Naive thymus-derived CD4-positive, alpha-beta T cell (primary cell): ENCODE measurements around the gene DENND4C. TPM values are rescaled to one million over a fixed set of nuclear protein-coding genes. Genes with fewer than 3 reads are reported as not detected.
A peak's percentile ranks its signal among the peaks of the same experiment; 100 is the strongest.
"Not testable (repeated sequence)": the region's sequence is repeated elsewhere in the genome, so short reads cannot be mapped to it uniquely, and the experiment has no call there.

Source experiments
- ATAC-seq: fragments of 150-1000 bp; cut with Tn5 transposase; 2 replicates; pipeline ENCODE4 v1.10.0; 2021; ENCODE audit warnings: mild to moderate bottlenecking, moderate library complexity
- CTCF ChIA-PET: fragments of 350-600 bp; sonication (Branson Sonifier 250); formaldehyde crosslinking; loops from one replicate; lab custom pipeline; 2021; ENCODE audit warnings: antibody characterized with exemption; lab: Charles Lee
- POLR2A ChIA-PET: fragments of 350-600 bp; sonication (Branson Sonifier 250); formaldehyde crosslinking; loops from one replicate; lab custom pipeline; 2021; ENCODE audit warnings: antibody characterized with exemption, inconsistent platforms; lab: Charles Lee
- DNase-seq, 9 donors: peaks; one replicate each; pipeline versions ENCODE4 v3.0.0 to v3.0.0-alpha.2; 2020 to 2022; ENCODE audit warnings: mixed read lengths in 1 of 9
- H3K27ac ChIP-seq: one replicate; pipeline ENCODE4 v1.7.0; 2013; ENCODE audit warnings: mild to moderate bottlenecking, low read depth, low read length, moderate library complexity
- H3K27me3 ChIP-seq, 2 donors: one replicate each; pipeline ENCODE4 v1.7.0; 2013; ENCODE audit warnings: low read length in 2 of 2, mild to moderate bottlenecking in 2 of 2, moderate library complexity in 2 of 2; ENCODE audit not compliant: control insufficient read depth in 2 of 2, insufficient read depth in 2 of 2
- H3K36me3 ChIP-seq, 3 experiments: 1 replicate in 2 of 3; 2 replicates in 1 of 3; pipeline ENCODE4 v1.7.0; 2013; ENCODE audit warnings: low read length in 3 of 3, mild to moderate bottlenecking in 3 of 3, moderate library complexity in 1 of 3; ENCODE audit not compliant: insufficient read depth in 3 of 3, control insufficient read depth in 2 of 3
- H3K4me1 ChIP-seq, 2 donors: one replicate each; pipeline ENCODE4 v1.7.0; 2013; ENCODE audit warnings: low read length in 2 of 2, mild to moderate bottlenecking in 2 of 2, moderate library complexity in 1 of 2; ENCODE audit not compliant: control insufficient read depth in 2 of 2, insufficient read depth in 2 of 2
- H3K4me3 ChIP-seq: 2 replicates; pipeline ENCODE4 v1.7.0; 2013; ENCODE audit warnings: mild to moderate bottlenecking, low read length
- H3K9me3 ChIP-seq, 3 experiments: 1 replicate in 2 of 3; 2 replicates in 1 of 3; pipeline ENCODE4 v1.7.0; 2013; ENCODE audit warnings: low read length in 3 of 3; ENCODE audit not compliant: control insufficient read depth in 2 of 3
- H3K27ac Mint-ChIP-seq, 9 donors: one replicate each; pipeline ENCODE4 v1.8.0; 2020 to 2022; ENCODE audit warnings: mixed read lengths in 9 of 9, mild to moderate bottlenecking in 8 of 9, moderate library complexity in 5 of 9, inconsistent platforms in 2 of 9
- H3K27me3 Mint-ChIP-seq, 5 donors: one replicate each; pipeline ENCODE4 v1.8.0; 2021 to 2022; ENCODE audit warnings: mixed read lengths in 5 of 5, mild to moderate bottlenecking in 1 of 5
- H3K36me3 Mint-ChIP-seq, 5 donors: one replicate each; pipeline ENCODE4 v1.8.0; 2020 to 2022; ENCODE audit warnings: mixed read lengths in 5 of 5, mild to moderate bottlenecking in 3 of 5, inconsistent platforms in 1 of 5
- H3K4me1 Mint-ChIP-seq, 7 donors: one replicate each; pipeline ENCODE4 v1.8.0; 2020 to 2022; ENCODE audit warnings: mixed read lengths in 7 of 7, mild to moderate bottlenecking in 3 of 7, inconsistent platforms in 1 of 7
- H3K4me3 Mint-ChIP-seq, 10 donors: one replicate each; pipeline ENCODE4 v1.8.0; 2020 to 2022; ENCODE audit warnings: mild to moderate bottlenecking in 10 of 10, mixed read lengths in 10 of 10, moderate library complexity in 6 of 10, inconsistent platforms in 2 of 10
- H3K9me3 Mint-ChIP-seq, 11 donors: one replicate each; pipeline ENCODE4 v1.8.0; 2020 to 2022; ENCODE audit warnings: mixed read lengths in 11 of 11, mild to moderate bottlenecking in 4 of 11, inconsistent platforms in 1 of 11, moderate library complexity in 1 of 11
- intact Hi-C, 2 donors: fragments of 100-400 bp; cut with micrococcal nuclease; formaldehyde crosslinking; loops; one replicate each; pipeline ENCODE4 v1.15.1; 2023
- polyA plus RNA-seq, 2 donors: library from polyadenylated mRNA; unstranded; fragments of 300-500 nt; fragmentation: Illumina TruSeq; gene quantifications; one replicate each; pipeline ENCODE4 v1.2.3, GENCODE V29; 2021
- total RNA-seq, 6 experiments: library from RNA in 5 of 6; stranded (reverse) in 5 of 6; gene quantifications; 1 replicate in 5 of 6; 2 replicates in 1 of 6; pipeline ENCODE4 v1.2.3 and lab custom pipeline; 2021 to 2026

DENND4C gene
- total and polyA plus RNA-seq, 7 experiments from 2014 or later = 34.7 to 77.5 (median 46.9) TPM

DNA sequence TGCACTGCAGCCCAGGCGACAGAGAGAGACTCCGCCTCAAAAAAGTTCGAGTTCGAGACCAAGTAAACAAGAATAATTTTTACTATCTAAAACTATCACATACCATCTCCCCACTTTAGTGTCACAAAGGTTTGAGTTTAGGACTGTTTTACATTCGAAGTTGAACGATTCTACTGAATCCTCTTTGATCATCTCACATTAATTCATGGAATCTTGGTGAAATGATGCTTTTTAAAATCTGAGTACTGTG, 150.3 kb downstream of the DENND4C start:
- no peak for ATAC-seq
- Mint-ChIP-seq H3K9me3 (peaks cover 0 to 8% (median 0%) of the 10 kb centered on the region in 11 donors), H3K27me3 (no peaks in the 10 kb centered on the region), H3K27ac (peak overlapping the region; percentile 97 to 100 (median 99)), H3K4me3 (peak overlapping the region; percentile 92 to 99 (median 98)), H3K4me1 (peaks cover 29 to 49% (median 41%) of the 10 kb centered on the region in 7 donors), H3K36me3 (peaks cover 7 to 44% (median 24%) of the 10 kb centered on the region in 5 donors)
- H3K27ac ChIP-seq = peak overlapping the region; percentile 84
- peak overlapping the region; percentile 89 for H3K4me3 ChIP-seq
- no peaks in the 10 kb centered on the region for H3K9me3 ChIP-seq
- H3K27me3 ChIP-seq = no peaks in the 10 kb centered on the region
- no peak for DNase-seq
- CTCF ChIA-PET = no interaction called here
- intact Hi-C loops = loop anchor here (1.0 to 2.0 kb wide), 10 partner anchors 28 to 1955 kb away; partner anchors contain the start of genes DENND4C (in 2 of the 2), HAUS6 (in 2 of the 2), PLIN2 (in 2 of the 2) and RRAGA (in 2 of the 2)
- POLR2A ChIA-PET = interaction anchor here (0.8 to 2.3 kb wide), 13 partner anchors 11 to 332 kb away, joined by 3 to 21 read pairs (median 5); partner anchors contain the start of genes ACER2, DENND4C and RRAGA
- peaks cover 15 to 31% (median 19%) of the 10 kb centered on the region in 3 experiments for H3K36me3 ChIP-seq
- H3K4me1 ChIP-seq = peaks cover 13 to 24% of the 10 kb centered on the region in 2 donors

DNA sequence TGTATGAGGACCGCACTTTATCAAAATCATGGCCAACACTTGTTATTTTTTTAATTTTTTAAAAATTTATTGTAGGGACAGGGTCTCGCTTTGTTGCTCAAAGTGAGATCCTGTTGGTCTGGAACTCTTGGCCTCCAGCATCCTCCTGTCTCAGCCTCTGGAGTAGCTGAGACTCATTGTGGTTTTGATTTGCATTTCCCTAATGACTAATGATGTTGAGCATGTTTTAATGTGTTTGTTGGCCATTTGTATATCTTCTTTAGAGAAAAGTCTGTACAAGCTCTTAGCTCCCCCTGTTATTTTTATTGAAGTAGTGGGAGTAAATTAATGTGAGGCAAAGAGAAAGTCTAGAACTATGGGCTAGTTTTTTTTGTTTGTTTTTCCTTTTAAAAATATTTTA, 151.2 kb downstream of the DENND4C start:
- DNase-seq (no peak), ATAC-seq (no peak)
- no peak overlapping the region for H3K27ac ChIP-seq
- H3K4me3 ChIP-seq = no peak overlapping the region
- no peaks in the 10 kb centered on the region for H3K9me3 ChIP-seq
- H3K36me3 ChIP-seq = peaks cover 13 to 23% (median 16%) of the 10 kb centered on the region in 3 experiments
- Mint-ChIP-seq H3K4me3 (peak overlapping the region in 3 of 10 donors; percentile 20 to 92 (median 48)), H3K36me3 (peaks cover 0 to 41% (median 20%) of the 10 kb centered on the region in 5 donors), H3K27ac (peak overlapping the region in 5 of 9 donors; percentile 41 to 100 (median 98)), H3K9me3 (peaks cover 0 to 8% (median 0%) of the 10 kb centered on the region in 11 donors), H3K4me1 (peaks cover 26 to 44% (median 39%) of the 10 kb centered on the region in 7 donors), H3K27me3 (no peaks in the 10 kb centered on the region)
- intact Hi-C loops = loop anchor here in 1 of 2 donors (2.0 kb wide), 1 partner anchor 83 kb away; no protein-coding TSS in a partner anchor
- ChIA-PET CTCF (no interaction called here), POLR2A (interaction anchor here (0.9 kb wide), 1 partner anchor 17 kb away, joined by 3 read pairs; no protein-coding TSS in a partner anchor)
- H3K27me3 ChIP-seq = no peaks in the 10 kb centered on the region
- H3K4me1 ChIP-seq = peaks cover 13 to 24% of the 10 kb centered on the region in 2 donors

DNA sequence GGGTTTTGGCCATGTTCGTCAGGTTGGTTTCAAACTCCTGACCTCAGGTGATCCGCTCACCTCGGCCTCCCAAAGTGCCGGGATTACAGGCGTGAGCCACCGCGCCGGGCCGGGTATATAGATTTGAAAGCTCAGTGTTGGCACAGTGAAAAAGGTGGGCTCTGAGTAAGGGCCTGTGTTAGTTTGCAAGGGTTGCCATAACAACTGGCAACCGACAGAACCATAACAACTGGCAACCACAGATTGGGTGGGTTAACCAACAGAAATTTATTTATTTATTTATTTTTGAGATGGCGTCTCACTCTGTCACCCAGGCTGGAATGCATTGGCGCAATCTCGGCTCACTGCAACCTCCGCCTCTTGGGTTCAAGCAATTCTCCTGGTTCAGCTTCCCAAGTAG, 154.7 kb downstream of the DENND4C start:
- H3K9me3 ChIP-seq, H3K9me3 Mint-ChIP-seq, H3K27ac ChIP-seq, ATAC-seq, H3K27me3 ChIP-seq, H3K36me3 ChIP-seq, H3K36me3 Mint-ChIP-seq, H3K4me3 Mint-ChIP-seq, CTCF ChIA-PET, H3K4me1 ChIP-seq, DNase-seq, H3K27ac Mint-ChIP-seq, intact Hi-C loops, H3K4me3 ChIP-seq: not testable (repeated sequence)
- POLR2A ChIA-PET = interaction anchor here (0.7 kb wide), 1 partner anchor 1685 kb away, joined by 3 read pairs; no protein-coding TSS in a partner anchor
- Mint-ChIP-seq H3K4me1 (peaks cover 1 to 14% (median 11%) of the 10 kb centered on the region in 7 donors), H3K27me3 (peaks cover 10 to 18% (median 15%) of the 10 kb centered on the region in 5 donors)

DNA sequence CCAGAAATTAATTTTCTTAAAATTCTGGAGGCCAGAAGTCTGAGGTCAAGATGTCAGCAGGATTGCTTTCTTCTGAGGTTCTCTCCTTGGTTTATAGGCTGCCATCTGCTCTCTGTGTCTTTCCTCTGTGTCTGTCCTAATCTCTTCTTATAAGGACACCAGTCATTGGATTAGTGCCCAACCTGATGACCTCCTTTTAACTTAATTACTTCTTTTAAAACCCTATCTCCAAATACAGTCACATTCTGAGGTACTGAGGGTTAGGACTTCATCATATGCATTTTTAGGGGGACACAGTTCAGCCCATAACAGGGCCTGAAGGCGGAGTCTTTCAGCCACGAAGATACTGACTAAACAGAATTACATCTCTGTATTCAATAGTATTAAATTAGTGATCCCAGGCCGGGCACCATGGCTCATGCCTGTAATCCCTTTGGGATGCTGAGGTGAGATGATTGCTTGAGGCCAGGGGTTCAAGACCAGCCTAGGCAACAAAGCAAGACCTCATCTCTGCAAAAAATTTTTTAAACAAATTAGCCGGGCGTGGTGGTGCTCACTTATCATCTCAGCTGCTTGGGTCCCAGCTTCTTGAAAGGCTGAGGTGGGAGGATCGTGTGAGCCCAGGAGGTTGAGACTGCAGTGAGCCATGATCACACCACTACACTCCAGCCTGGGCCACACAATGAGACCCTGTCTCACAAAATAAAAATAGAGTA, 155.5 kb downstream of the DENND4C start:
- no peaks in the 10 kb centered on the region for H3K27me3 ChIP-seq
- ChIA-PET POLR2A (no interaction called here), CTCF (interaction anchor here (0.8 kb wide), 1 partner anchor 140 kb away, joined by 5 read pairs; no protein-coding TSS in a partner anchor)
- H3K36me3 ChIP-seq = no peaks in the 10 kb centered on the region
- intact Hi-C loops = no loop called here
- Mint-ChIP-seq H3K9me3 (peaks cover 0 to 5% (median 0%) of the 10 kb centered on the region in 11 donors), H3K27ac (no peak overlapping the region), H3K36me3 (peaks cover 0 to 5% (median 0%) of the 10 kb centered on the region in 5 donors), H3K4me1 (peaks cover 1 to 9% (median 5%) of the 10 kb centered on the region in 7 donors), H3K27me3 (peaks cover 10 to 19% (median 19%) of the 10 kb centered on the region in 5 donors), H3K4me3 (no peak overlapping the region)
- DNase-seq (no peak), ATAC-seq (no peak)
- no peak overlapping the region for H3K27ac ChIP-seq
- peaks cover 0 to 2% of the 10 kb centered on the region in 2 donors for H3K4me1 ChIP-seq
- no peak overlapping the region for H3K4me3 ChIP-seq
- H3K9me3 ChIP-seq = no peaks in the 10 kb centered on the region

DNA sequence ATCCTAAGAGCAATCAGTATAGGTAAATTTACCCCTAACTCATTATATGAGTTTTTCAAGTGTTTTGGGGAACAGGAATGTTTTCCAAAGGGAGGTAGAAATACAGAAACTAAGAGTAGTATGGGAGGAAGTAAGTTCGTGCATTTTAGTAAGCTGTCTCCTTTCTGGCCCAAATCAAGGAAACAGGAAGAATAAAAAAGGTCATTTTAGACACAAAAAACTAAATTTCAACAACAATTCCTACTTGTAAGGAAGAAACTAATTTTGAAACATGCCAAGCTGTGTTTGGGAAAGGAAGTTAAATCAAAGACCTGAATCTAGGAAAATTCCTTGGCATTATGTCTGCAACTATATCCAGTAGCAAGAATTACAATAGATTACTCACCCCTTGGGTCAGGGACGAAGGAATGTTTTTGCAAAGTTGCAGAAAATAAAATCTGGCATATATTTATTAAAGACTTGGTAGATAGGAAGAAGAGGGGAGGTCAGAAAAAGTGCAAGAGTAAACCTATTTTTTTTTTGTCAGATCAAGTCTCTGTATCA, 156.1 kb downstream of the DENND4C start:
- Mint-ChIP-seq H3K27me3 (peaks cover 10 to 22% (median 19%) of the 10 kb centered on the region in 5 donors), H3K4me1 (peaks cover 0 to 5% (median 0%) of the 10 kb centered on the region in 7 donors)
- intact Hi-C loops = no loop called here

DNA sequence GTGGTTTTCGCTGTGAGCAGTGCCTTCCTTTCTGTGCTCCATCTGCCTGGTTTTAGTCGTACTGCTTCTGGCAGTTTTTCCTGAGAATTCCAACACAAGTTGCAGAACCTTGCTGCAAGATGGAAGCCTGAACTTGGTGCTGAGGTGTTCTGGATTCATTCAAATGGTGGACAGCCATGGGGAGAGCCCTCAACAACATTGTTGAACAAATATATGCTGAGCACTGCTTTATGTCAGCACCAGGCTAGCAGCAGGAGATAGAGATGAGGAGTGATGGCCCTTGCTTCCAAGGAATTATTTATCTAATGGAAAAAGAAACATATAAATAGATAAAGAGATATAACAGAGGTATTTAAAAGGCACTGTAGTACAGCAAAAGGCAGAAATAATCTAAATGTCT, 156.8 kb downstream of the DENND4C start:
- H3K27me3 Mint-ChIP-seq = peaks cover 10 to 22% (median 19%) of the 10 kb centered on the region in 5 donors
- no peak overlapping the region for H3K4me3 Mint-ChIP-seq
- POLR2A ChIA-PET = no interaction called here
- H3K36me3 Mint-ChIP-seq = peaks cover 0 to 3% (median 0%) of the 10 kb centered on the region in 5 donors
- no peaks in the 10 kb centered on the region for H3K36me3 ChIP-seq
- DNase-seq (no peak), ATAC-seq (no peak)
- intact Hi-C loops = no loop called here
- peaks cover 0 to 4% (median 0%) of the 10 kb centered on the region in 11 donors for H3K9me3 Mint-ChIP-seq
- H3K27ac Mint-ChIP-seq = no peak overlapping the region
- H3K4me1 Mint-ChIP-seq = peaks cover 0 to 2% (median 0%) of the 10 kb centered on the region in 7 donors
- H3K27ac ChIP-seq = no peak overlapping the region
- CTCF ChIA-PET = no interaction called here
- H3K4me3 ChIP-seq = no peak overlapping the region
- no peaks in the 10 kb centered on the region for H3K4me1 ChIP-seq
- H3K9me3 ChIP-seq = no peaks in the 10 kb centered on the region
- no peaks in the 10 kb centered on the region for H3K27me3 ChIP-seq

More for the DNA sequence above, 156.1 kb downstream of the DENND4C start:
- Histone ChIP-seq H3K27ac (no peak overlapping the region), H3K9me3 (no peaks in the 10 kb centered on the region), H3K27me3 (no peaks in the 10 kb centered on the region), H3K4me3 (no peak overlapping the region), H3K36me3 (no peaks in the 10 kb centered on the region), H3K4me1 (no peaks in the 10 kb centered on the region)
- ChIA-PET CTCF (interaction anchor here (0.8 kb wide), 1 partner anchor 141 kb away, joined by 5 read pairs; no protein-coding TSS in a partner anchor), POLR2A (no interaction called here)
- no peak for DNase-seq
- ATAC-seq = no peak
- H3K9me3 Mint-ChIP-seq = peaks cover 0 to 4% (median 0%) of the 10 kb centered on the region in 11 donors
- no peak overlapping the region for H3K27ac Mint-ChIP-seq
- peaks cover 0 to 3% (median 0%) of the 10 kb centered on the region in 5 donors for H3K36me3 Mint-ChIP-seq
- H3K4me3 Mint-ChIP-seq = no peak overlapping the region
